Measurements from ENCODE around the gene TACR2. TPM values are rescaled to one million over a fixed set of nuclear protein-coding genes. Genes with fewer than 3 reads are reported as not detected.
A peak's percentile ranks its signal among the peaks of the same experiment; 100 is the strongest.

TACR2 gene
- total and polyA plus RNA-seq, 2 donors, result 4.5 to 121 TPM

DNA sequence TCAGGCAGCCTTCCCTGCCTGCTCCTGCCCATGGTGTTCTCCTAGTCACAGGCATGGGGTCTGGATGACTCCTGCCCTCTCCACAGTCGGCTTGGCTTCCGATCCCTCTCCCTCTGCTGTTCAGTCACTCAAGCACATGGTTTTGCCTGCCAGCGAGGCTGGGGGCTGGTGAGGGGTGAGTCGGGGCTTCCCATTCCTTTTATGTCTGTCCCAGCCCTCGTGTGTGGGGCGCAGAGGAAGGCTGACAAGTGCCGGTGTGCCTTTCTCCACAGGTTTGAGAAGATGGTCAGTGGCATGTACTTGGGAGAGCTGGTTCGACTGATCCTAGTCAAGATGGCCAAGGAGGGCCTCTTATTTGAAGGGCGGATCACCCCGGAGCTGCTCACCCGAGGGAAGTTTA, 40.1 kb downstream of the TACR2 start:
- WGBS, result 85% methylated on average over 11 of the region's 11 CpGs
- DNase-seq (ENCODE audit: extremely low spot score), result no peak
- H3K4me1 ChIP-seq (ENCODE audit: insufficient read depth), result peaks cover 2% of the 10 kb centered on the region
- H3K4me3 ChIP-seq (ENCODE audit: low read depth, low read length), result no peak overlapping the region
- H3K27ac ChIP-seq (ENCODE audit: low read depth), result peak overlapping the region; percentile 27
- peaks cover 2% of the 10 kb centered on the region for H3K36me3 ChIP-seq (ENCODE audit: insufficient read depth)

DNA sequence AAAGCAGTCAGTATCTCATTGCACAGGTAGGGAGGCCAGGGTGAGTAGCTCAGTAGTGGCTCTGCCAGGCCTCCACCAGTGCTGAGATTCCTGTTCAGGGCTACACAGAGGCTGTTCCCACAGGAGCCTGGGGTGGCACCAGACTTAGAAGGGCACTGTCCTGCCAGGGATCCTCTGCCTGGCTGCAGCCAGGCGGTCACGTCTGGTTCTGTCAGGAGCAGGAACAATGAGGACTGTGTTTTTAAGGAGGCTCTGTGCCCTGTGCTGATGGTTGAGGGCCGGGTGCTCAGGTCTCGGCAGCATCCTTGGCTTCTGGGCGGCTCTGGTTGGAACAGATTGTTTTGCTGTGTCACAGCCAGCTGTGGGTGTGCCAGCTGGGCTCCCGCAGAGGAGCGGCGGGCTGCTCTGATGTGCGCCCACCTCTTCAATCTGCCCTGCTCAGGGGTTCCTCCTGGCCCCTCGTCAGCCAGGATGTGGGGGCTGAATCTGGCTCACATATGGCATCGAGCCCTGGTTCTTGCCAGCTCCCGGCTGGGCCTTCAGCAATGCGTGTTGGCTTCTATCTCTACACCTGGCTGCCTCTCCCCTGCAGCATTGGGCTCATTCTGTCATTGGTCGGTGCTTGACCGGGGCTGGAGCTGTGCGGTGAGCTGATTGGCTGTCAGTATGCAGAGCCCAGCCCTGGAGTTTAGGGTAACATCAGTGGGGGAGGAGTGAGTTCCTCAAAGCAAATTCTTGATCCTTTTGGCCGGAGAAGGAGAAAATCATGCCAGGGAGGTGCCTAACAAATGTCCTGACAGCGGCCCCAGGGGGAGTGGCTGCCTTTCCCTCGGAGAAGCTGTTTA, 41.2 kb downstream of the TACR2 start:
- H3K4me3 ChIP-seq (ENCODE audit: low read depth, low read length), result no peak overlapping the region
- H3K27ac ChIP-seq (ENCODE audit: low read depth), result no peak overlapping the region
- DNase-seq (ENCODE audit: extremely low spot score), result no peak
- peaks cover 2% of the 10 kb centered on the region for H3K36me3 ChIP-seq (ENCODE audit: insufficient read depth)
- H3K4me1 ChIP-seq (ENCODE audit: insufficient read depth), result peaks cover 2% of the 10 kb centered on the region
- 16% methylated on average over 19 of the region's 19 CpGs for WGBS

DNA sequence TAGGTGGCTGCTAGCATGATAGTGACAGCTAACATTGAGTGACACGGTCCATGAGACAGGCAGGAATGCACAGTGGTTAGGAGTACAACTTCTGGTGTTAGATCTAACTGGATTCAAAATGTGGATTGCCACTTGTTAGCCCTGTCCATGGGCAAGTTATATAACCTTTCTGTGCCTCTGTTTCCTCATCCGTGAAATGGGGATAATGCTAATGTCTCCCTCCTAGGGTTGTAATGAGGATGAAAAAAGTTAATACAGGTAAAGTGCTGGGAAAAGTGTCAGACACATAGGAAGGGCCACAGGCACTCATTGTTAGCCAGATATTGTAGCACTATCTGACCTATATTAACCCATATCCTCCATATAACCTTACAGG, 41.8 kb downstream of the TACR2 start:
- H3K4me1 ChIP-seq (ENCODE audit: insufficient read depth), result peaks cover 2% of the 10 kb centered on the region
- no peak overlapping the region for H3K4me3 ChIP-seq (ENCODE audit: low read depth, low read length)
- WGBS, result 90% methylated on average over 2 of the region's 2 CpGs
- peaks cover 2% of the 10 kb centered on the region for H3K36me3 ChIP-seq (ENCODE audit: insufficient read depth)
- H3K27ac ChIP-seq (ENCODE audit: low read depth), result no peak overlapping the region
- DNase-seq (ENCODE audit: extremely low spot score), result no peak

DNA sequence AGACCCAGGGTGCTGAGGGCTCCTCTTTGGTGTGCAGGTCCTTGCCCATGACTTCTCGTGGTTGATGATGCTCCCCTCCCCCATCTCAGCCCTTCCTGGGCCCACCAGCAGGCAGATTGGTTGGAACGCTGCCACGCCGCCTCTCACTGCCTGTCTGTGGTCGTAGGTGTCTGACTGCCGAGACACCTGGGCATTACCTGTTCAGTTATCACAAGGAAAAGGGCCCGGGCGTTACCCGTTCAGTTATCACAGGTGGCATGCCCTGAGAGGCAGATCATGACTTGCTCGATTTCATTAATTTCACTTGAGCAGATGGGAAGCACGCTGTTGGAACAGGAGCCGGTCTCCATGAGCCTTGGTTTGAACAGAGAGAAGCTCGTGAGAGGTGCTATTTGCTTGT, 42.5 kb downstream of the TACR2 start:
- DNase-seq (ENCODE audit: extremely low spot score), result no peak
- Histone ChIP-seq H3K36me3 (ENCODE audit: insufficient read depth) (peaks cover 2% of the 10 kb centered on the region), H3K4me3 (ENCODE audit: low read depth, low read length) (no peak overlapping the region), H3K4me1 (ENCODE audit: insufficient read depth) (peaks cover 2% of the 10 kb centered on the region), H3K27ac (ENCODE audit: low read depth) (no peak overlapping the region)
- WGBS, result 92% methylated on average over 13 of the region's 13 CpGs

DNA sequence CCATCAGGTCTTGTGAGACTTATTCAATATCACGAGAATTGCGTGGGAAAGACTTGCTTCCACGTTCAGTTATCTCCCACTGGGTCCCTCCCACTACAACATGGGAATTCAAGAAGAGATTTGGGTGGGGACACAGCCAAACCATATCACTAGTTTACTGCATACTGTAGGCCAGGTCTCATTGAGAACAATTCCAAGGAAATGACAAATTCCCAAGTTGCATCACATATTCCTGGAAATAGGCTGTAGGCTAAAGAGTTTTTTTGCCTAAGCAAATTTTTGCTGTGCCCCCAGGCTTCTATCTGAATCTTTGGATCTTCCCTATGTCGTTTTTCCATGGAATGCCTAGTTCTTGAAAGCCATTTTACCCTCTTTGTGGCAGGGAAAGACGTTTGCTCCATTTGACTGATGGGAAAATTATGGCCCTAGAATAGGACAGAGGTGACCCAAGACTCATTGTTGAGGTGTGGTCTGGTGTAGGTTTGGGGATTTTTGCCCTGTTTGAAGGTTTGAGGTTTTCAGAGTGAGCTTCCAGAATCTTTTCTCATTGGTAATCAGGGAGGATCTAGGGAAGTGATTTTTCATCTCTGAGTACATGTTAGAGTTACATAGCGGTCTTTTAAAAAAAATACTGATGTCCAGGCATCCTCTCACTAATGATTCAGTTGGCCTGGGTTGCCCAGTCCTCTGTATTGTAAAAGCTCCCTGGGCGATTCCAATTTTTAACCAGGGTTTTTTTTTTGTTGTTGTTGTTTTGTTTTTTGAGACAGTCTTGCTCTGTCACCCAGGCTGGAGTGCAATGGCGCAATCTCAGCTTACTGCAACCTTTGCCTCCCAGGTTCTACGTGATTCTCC, 44.4 kb downstream of the TACR2 start:
- Histone ChIP-seq H3K36me3 (ENCODE audit: insufficient read depth) (no peaks in the 10 kb centered on the region), H3K4me1 (ENCODE audit: insufficient read depth) (peaks cover 2% of the 10 kb centered on the region), H3K4me3 (ENCODE audit: low read depth, low read length) (no peak overlapping the region), H3K27ac (ENCODE audit: low read depth) (no peak overlapping the region)
- WGBS, result 84% methylated on average over 9 of the region's 9 CpGs
- DNase-seq (ENCODE audit: extremely low spot score), result no peak

DNA sequence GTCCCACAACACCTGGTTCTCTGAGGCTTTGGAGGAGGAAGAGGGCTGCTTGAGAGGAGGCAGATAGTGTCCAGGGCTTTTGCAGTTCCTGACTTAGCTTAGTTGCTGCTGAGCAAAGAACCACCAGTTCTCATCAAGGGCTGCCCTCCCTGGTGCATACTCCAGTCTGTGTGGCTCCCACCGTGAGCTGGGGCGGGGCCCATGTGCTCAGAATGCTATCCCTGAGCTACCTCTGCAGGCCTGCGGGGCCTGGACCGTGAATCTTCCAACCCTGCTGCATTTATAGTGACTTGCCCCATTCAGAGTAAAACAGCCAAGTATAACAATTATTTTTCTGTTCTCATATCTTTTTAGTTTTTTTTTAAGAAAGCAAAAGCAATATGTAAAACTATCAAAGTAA, 49.2 kb downstream of the TACR2 start:
- Histone ChIP-seq H3K4me3 (ENCODE audit: low read depth, low read length) (no peak overlapping the region), H3K36me3 (ENCODE audit: insufficient read depth) (no peaks in the 10 kb centered on the region), H3K4me1 (ENCODE audit: insufficient read depth) (peaks cover 2% of the 10 kb centered on the region), H3K27ac (ENCODE audit: low read depth) (no peak overlapping the region)
- no peak for DNase-seq (ENCODE audit: extremely low spot score)
- 77% methylated on average over 4 of the region's 4 CpGs for WGBS

DNA sequence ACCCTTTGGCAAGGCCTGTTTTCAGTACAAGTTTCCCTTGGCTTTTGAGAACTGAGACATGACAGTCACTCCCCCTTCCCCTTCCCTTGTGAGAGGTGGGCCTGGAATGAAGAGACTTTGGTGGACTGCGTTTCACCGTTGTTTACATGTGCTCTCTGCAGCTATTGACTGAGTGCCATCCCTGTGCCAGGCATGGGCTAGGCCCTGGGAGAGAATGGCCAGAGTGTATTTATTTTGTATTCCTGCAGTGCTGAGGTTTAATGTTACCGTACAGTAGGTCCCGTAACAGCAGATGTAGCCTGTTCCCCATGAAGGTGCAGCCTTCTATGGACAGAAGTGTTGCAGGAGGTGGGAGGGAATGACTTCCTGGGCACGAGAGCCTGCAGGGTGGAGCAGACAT, 50.0 kb downstream of the TACR2 start:
- no peak overlapping the region for H3K27ac ChIP-seq (ENCODE audit: low read depth)
- H3K4me3 ChIP-seq (ENCODE audit: low read depth, low read length), result no peak overlapping the region
- peaks cover 2% of the 10 kb centered on the region for H3K4me1 ChIP-seq (ENCODE audit: insufficient read depth)
- no peaks in the 10 kb centered on the region for H3K36me3 ChIP-seq (ENCODE audit: insufficient read depth)
- no peak for DNase-seq (ENCODE audit: extremely low spot score)
- 87% methylated on average over 5 of the region's 5 CpGs for WGBS

DNA sequence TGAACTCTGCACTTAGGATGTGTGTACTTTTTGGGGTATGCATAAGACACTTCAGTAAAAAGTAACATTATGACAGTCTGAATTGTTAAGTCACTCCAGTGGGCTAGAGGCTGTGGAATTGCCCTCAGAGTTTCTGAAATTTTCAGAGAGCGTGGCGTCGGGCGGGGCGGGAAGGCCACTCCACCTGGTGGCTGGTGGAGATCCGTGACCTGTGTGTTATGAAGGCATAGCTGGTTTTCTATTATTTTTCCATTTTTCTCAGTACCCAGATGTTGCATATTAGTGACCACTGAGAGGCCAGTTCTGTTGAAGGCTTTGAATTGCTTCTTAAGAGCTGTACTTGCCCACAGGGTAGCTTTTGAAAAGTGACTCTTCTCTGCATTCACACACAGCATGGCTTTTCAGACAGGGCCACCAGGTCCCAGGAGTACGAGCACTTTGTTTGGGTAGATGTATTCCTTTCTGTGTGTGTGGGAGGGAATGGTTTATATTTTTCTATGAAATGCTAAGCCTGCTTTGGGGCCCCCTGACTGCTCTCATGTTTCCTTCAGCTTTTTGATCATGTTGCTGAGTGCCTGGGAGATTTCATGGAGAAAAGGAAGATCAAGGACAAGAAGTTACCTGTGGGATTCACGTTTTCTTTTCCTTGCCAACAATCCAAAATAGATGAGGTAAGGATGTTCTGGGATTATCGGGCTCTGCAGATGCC, 52.3 kb downstream of the TACR2 start:
- Histone ChIP-seq H3K4me1 (ENCODE audit: insufficient read depth) (peaks cover 2% of the 10 kb centered on the region), H3K27ac (ENCODE audit: low read depth) (no peak overlapping the region), H3K36me3 (ENCODE audit: insufficient read depth) (no peaks in the 10 kb centered on the region), H3K4me3 (ENCODE audit: low read depth, low read length) (no peak overlapping the region)
- WGBS, result 85% methylated on average over 9 of the region's 9 CpGs
- DNase-seq (ENCODE audit: extremely low spot score), result no peak

DNA sequence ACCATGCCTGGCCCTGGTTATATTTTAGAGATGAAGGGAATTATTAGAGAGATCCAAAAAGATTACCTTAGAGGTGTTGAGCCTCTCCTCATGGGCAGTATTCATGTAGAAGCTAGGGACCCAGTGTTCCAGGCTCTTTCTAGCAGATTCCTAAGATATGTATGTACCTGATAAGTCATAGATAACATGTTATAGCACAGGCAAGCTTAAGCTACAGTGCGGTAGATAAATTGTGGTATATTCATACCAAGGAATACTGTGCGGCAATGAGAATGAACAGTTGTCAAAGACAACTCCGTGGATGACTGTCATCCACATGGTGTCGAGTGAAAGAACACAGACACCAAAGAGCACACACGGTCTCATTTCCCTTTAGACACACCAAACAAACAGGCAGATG, 53.1 kb downstream of the TACR2 start:
- Histone ChIP-seq H3K27ac (ENCODE audit: low read depth) (no peak overlapping the region), H3K4me1 (ENCODE audit: insufficient read depth) (peaks cover 2% of the 10 kb centered on the region), H3K4me3 (ENCODE audit: low read depth, low read length) (no peak overlapping the region), H3K36me3 (ENCODE audit: insufficient read depth) (no peaks in the 10 kb centered on the region)
- DNase-seq (ENCODE audit: extremely low spot score), result no peak
- WGBS, result 75% methylated on average over 5 of the region's 5 CpGs

DNA sequence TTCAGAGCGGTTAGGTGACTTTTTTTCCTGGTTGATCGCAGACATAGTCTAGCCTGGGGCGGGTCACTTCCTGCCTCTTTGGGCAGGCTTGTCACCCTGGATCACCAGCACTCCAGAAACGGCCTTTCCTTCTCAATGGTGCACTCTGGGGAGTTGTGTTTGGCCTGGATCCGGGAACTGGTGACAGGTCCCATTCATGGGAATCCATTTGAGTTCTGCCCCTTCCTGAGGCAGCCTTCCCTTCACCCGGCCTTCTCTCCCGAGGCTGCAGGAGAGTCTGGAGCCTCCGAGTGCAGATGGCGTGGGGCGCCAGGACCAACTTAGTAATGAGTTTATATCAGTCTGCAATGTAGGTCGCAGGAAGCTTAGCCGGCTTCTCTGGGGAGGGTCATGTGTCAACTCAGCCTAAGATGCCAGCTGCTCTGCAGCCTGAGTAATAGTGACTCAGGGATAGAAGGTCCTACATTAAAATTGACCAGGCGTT, 54.2 kb downstream of the TACR2 start:
- DNase-seq (ENCODE audit: extremely low spot score), result no peak
- peak overlapping the region; percentile 33 for H3K27ac ChIP-seq (ENCODE audit: low read depth)
- 54% methylated on average over 13 of the region's 13 CpGs for WGBS
- no peaks in the 10 kb centered on the region for H3K36me3 ChIP-seq (ENCODE audit: insufficient read depth)
- H3K4me3 ChIP-seq (ENCODE audit: low read depth, low read length), result no peak overlapping the region
- H3K4me1 ChIP-seq (ENCODE audit: insufficient read depth), result peaks cover 2% of the 10 kb centered on the region

DNA sequence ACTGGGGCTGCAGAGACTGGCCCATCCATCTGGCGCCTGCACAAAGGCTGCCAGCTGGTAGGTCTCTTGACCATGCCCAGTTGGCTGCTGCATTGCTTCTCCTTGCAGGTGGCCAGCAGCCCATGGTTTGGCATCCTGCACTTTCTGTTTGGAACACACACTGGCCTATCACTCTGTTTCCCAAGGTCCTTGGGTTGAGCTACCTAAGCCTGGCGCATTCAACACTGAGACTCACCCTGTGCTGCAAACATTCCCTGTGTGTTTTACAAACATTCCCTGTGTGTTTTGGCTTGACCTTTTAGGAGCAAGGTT, 55.5 kb downstream of the TACR2 start:
- Histone ChIP-seq H3K4me1 (ENCODE audit: insufficient read depth) (peaks cover 2% of the 10 kb centered on the region), H3K36me3 (ENCODE audit: insufficient read depth) (no peaks in the 10 kb centered on the region), H3K4me3 (ENCODE audit: low read depth, low read length) (no peak overlapping the region), H3K27ac (ENCODE audit: low read depth) (peak overlapping the region; percentile 40)
- no peak for DNase-seq (ENCODE audit: extremely low spot score)
- WGBS, result 99% methylated on average over 2 of the region's 2 CpGs

DNA sequence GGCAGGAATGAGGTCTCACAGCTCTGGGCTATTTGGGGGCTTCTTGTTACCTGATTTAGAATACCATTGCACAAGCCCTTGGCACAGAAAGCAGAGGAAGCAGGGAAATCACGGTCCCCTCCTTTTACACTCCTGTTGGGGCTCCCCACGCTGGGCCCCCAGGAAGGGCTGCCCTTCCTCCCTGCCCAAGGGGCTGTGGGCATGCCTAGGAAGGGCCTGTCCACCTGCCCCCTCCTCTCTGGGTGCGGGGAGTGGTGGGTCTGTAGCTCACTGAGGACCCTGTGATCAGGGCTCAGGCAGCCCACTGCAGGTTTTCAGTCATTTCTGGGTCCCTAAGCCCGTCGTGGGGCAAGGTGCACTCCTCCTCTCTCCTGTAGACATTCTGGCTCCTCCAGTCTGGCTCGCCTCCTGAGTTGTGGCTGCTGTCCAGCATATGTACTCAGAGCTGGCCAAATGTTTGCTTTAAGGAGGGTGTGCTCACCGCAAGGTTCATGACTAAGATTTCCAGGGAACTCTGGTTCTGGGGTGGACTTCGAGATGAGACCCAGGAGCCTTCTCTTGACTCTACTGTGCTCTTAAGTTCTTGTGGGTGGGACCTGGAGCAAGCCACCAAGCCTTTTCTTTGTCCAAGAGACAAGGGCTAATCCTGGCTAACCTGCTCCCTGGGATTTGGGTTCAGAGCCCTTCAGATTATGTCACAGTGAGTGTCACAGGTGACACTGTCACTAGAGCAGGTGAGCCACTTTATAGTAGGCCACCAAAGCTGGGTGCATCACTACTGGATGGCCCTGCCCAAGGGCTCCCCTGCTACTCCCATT, 56.0 kb downstream of the TACR2 start:
- WGBS, result 28% methylated on average over 8 of the region's 8 CpGs
- H3K4me1 ChIP-seq (ENCODE audit: insufficient read depth), result peaks cover 2% of the 10 kb centered on the region

DNA sequence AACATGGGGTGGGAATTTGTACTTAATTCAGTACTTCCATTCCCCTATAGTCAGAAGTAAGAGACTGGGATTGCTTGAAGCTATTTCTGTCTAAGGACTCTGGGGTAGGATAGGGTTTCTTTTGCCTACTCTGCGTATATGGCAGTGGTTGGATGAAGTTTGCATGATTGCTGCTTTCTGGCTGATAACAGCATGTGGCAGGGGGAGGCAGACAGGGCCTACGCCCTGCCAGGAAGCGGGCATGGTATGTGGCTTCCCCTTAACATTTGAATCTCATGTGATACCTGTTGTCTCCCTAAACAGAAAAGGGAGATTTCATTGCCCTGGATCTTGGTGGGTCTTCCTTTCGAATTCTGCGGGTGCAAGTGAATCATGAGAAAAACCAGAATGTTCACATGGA, 57.1 kb downstream of the TACR2 start:
- Histone ChIP-seq H3K4me1 (ENCODE audit: insufficient read depth) (peaks cover 2% of the 10 kb centered on the region), H3K36me3 (ENCODE audit: insufficient read depth) (no peaks in the 10 kb centered on the region), H3K4me3 (ENCODE audit: low read depth, low read length) (no peak overlapping the region), H3K27ac (ENCODE audit: low read depth) (peak overlapping the region; percentile 49)
- WGBS, result 83% methylated on average over 5 of the region's 5 CpGs
- no peak for DNase-seq (ENCODE audit: extremely low spot score)

More for the DNA sequence above, 56.0 kb downstream of the TACR2 start:
- peak; percentile 66 for DNase-seq (ENCODE audit: extremely low spot score)
- H3K36me3 ChIP-seq (ENCODE audit: insufficient read depth), result no peaks in the 10 kb centered on the region
- H3K27ac ChIP-seq (ENCODE audit: low read depth), result peak overlapping the region; percentile 85
- H3K4me3 ChIP-seq (ENCODE audit: low read depth, low read length), result no peak overlapping the region
